Thymus (tissue), 11 donors: ENCODE results near the gene CRKL. TPM values are rescaled to one million over a fixed set of nuclear protein-coding genes. Genes with fewer than 3 reads are reported as not detected.

Experiments used
- DNase-seq, 9 donors: peaks; one replicate each; pipeline ENCODE4 v3.0.0-alpha.2; 2013; ENCODE audit warnings: low spot score in 9 of 9, low read depth in 6 of 9, missing footprints in 1 of 9
- H3K27ac ChIP-seq, 2 donors: one replicate each; pipeline ENCODE4 v1.5.1; 2013; ENCODE audit warnings: control low read depth in 1 of 2, low read depth in 1 of 2, low read length in 1 of 2, mild to moderate bottlenecking in 1 of 2, moderate library complexity in 1 of 2
- H3K27me3 ChIP-seq, 2 donors: one replicate each; pipeline ENCODE4 v1.5.1; 2013; ENCODE audit warnings: low read length in 1 of 2; ENCODE audit not compliant: control insufficient read depth in 2 of 2, insufficient read depth in 1 of 2
- H3K36me3 ChIP-seq, 2 donors: one replicate each; pipeline ENCODE4 v1.5.1; 2013; ENCODE audit warnings: low read length in 1 of 2, mild to moderate bottlenecking in 1 of 2, moderate library complexity in 1 of 2; ENCODE audit not compliant: control insufficient read depth in 2 of 2, insufficient read depth in 2 of 2
- H3K4me1 ChIP-seq, 2 donors: one replicate each; pipeline ENCODE4 v1.5.1; 2013; ENCODE audit warnings: low read length in 2 of 2; ENCODE audit not compliant: control insufficient read depth in 2 of 2, insufficient read depth in 2 of 2
- H3K4me3 ChIP-seq, 2 donors: one replicate each; pipeline ENCODE4 v1.5.1; 2013; ENCODE audit warnings: low read length in 2 of 2, control low read depth in 1 of 2, mild to moderate bottlenecking in 1 of 2
- H3K9me3 ChIP-seq, 2 donors: one replicate each; pipeline ENCODE4 v1.5.1; 2013; ENCODE audit warnings: low read length in 1 of 2, mild to moderate bottlenecking in 1 of 2; ENCODE audit not compliant: control insufficient read depth in 2 of 2, insufficient read depth in 1 of 2
- WGBS: extraction: QIAGEN DNeasy Blood & Tissue Kit; methylation state at CpG from one replicate; pipeline ENCODE4 v1.1.7; 2013; 5-methylcytosine and 5-hydroxymethylcytosine counted together
- polyA plus RNA-seq: library from polyadenylated mRNA; stranded (reverse); fragments of 200-250 nt; gene quantifications from one replicate; pipeline ENCODE4 v1.2.3, GENCODE V29; 2013
- total RNA-seq: library from RNA; stranded (reverse); fragments of 120-200 nt; gene quantifications from one replicate; pipeline ENCODE4 v1.2.4, GENCODE V29; 2013
- donor health status: healthy.

CRKL gene
- total and polyA plus RNA-seq, 2 donors, result 21.9 to 30.7 TPM

- Histone ChIP-seq H3K27me3 (peaks cover 0 to 43% of the 10 kb centered on the region in 2 donors), H3K36me3 (no peaks in the 10 kb centered on the region), H3K27ac (no peak overlapping the region), H3K9me3 (peaks cover 5 to 14% of the 10 kb centered on the region in 2 donors), H3K4me3 (no peak overlapping the region), H3K4me1 (peaks cover 0 to 13% of the 10 kb centered on the region in 2 donors)
- 94% methylated on average over 14 of the region's 14 CpGs for WGBS
- DNase-seq, result no peak
These were observed 58.5 kb downstream of the CRKL start for GRCh38 chr22:20975541-20976290.

- H3K9me3 ChIP-seq, result peaks cover 5 to 14% of the 10 kb centered on the region in 2 donors
- H3K36me3 ChIP-seq, result no peaks in the 10 kb centered on the region
- DNase-seq, result no peak
- H3K27ac ChIP-seq, result no peak overlapping the region
- peaks cover 0 to 40% of the 10 kb centered on the region in 2 donors for H3K27me3 ChIP-seq
- peaks cover 5 to 19% of the 10 kb centered on the region in 2 donors for H3K4me1 ChIP-seq
- WGBS, result 89% methylated on average over 24 of the region's 24 CpGs
- H3K4me3 ChIP-seq, result no peak overlapping the region
These were observed 59.2 kb downstream of the CRKL start for GRCh38 chr22:20976291-20976877.

- Histone ChIP-seq H3K36me3 (no peaks in the 10 kb centered on the region), H3K27me3 (peaks cover 0 to 39% of the 10 kb centered on the region in 2 donors), H3K4me1 (peaks cover 7 to 22% of the 10 kb centered on the region in 2 donors), H3K9me3 (peaks cover 5 to 14% of the 10 kb centered on the region in 2 donors), H3K4me3 (no peak overlapping the region), H3K27ac (no peak overlapping the region)
- WGBS, result 94% methylated on average over 11 of the region's 11 CpGs
- DNase-seq, result no peak
These were observed 59.8 kb downstream of the CRKL start for GRCh38 chr22:20977019-20977418.

GRCh38 chr22:20977516-20978170 lies 60.4 kb downstream of the CRKL start:
- no peak overlapping the region for H3K27ac ChIP-seq
- WGBS, result 97% methylated on average over 17 of the region's 17 CpGs
- no peak for DNase-seq
- H3K4me3 ChIP-seq, result no peak overlapping the region
- peaks cover 8 to 24% of the 10 kb centered on the region in 2 donors for H3K4me1 ChIP-seq
- no peaks in the 10 kb centered on the region for H3K36me3 ChIP-seq
- H3K27me3 ChIP-seq, result peaks cover 0 to 39% of the 10 kb centered on the region in 2 donors
- H3K9me3 ChIP-seq, result peaks cover 5 to 14% of the 10 kb centered on the region in 2 donors

- H3K4me3 ChIP-seq, result no peak overlapping the region
- H3K4me1 ChIP-seq, result peaks cover 14 to 31% of the 10 kb centered on the region in 2 donors
- H3K27ac ChIP-seq, result no peak overlapping the region
- H3K9me3 ChIP-seq, result peaks cover 5 to 14% of the 10 kb centered on the region in 2 donors
- H3K27me3 ChIP-seq, result peaks cover 0 to 35% of the 10 kb centered on the region in 2 donors
- 97% methylated on average over 2 of the region's 2 CpGs for WGBS
- no peak for DNase-seq
- H3K36me3 ChIP-seq, result no peaks in the 10 kb centered on the region
These were observed 61.2 kb downstream of the CRKL start for GRCh38 chr22:20978419-20978818.

GRCh38 chr22:20979243-20979809 lies 62.1 kb downstream of the CRKL start:
- Histone ChIP-seq H3K4me3 (no peak overlapping the region), H3K4me1 (peaks cover 14 to 31% of the 10 kb centered on the region in 2 donors), H3K36me3 (peaks cover 0 to 4% of the 10 kb centered on the region in 2 donors), H3K27me3 (peaks cover 0 to 27% of the 10 kb centered on the region in 2 donors), H3K27ac (no peak overlapping the region), H3K9me3 (peaks cover 5 to 14% of the 10 kb centered on the region in 2 donors)
- peak in 3 of 9 donors; percentile 52 to 57 (median 52) for DNase-seq
- 22% methylated on average over 39 of the region's 39 CpGs for WGBS

- Histone ChIP-seq H3K9me3 (peaks cover 5 to 14% of the 10 kb centered on the region in 2 donors), H3K4me3 (no peak overlapping the region), H3K27ac (no peak overlapping the region), H3K27me3 (peaks cover 0 to 22% of the 10 kb centered on the region in 2 donors), H3K4me1 (peaks cover 14 to 31% of the 10 kb centered on the region in 2 donors), H3K36me3 (peaks cover 2 to 8% of the 10 kb centered on the region in 2 donors)
- no peak for DNase-seq
- 77% methylated on average over 13 of the region's 13 CpGs for WGBS
These were observed 62.8 kb downstream of the CRKL start for GRCh38 chr22:20979940-20980453.

- Histone ChIP-seq H3K4me1 (peaks cover 14 to 31% of the 10 kb centered on the region in 2 donors), H3K4me3 (no peak overlapping the region), H3K9me3 (peaks cover 5 to 14% of the 10 kb centered on the region in 2 donors), H3K36me3 (peaks cover 3 to 10% of the 10 kb centered on the region in 2 donors), H3K27ac (no peak overlapping the region), H3K27me3 (peaks cover 0 to 22% of the 10 kb centered on the region in 2 donors)
- WGBS, result 97% methylated on average over 4 of the region's 4 CpGs
- no peak for DNase-seq
These were observed 63.3 kb downstream of the CRKL start for GRCh38 chr22:20980523-20980922.
